Type B pancreatic cell (in vitro differentiated cells): ENCODE data around the gene FOXO4. TPM values are rescaled to one million over a fixed set of nuclear protein-coding genes. Genes with fewer than 3 reads are reported as not detected.
A peak's percentile ranks its signal among the peaks of the same experiment; 100 is the strongest.

Experiments
- DNase-seq: peaks from one replicate; pipeline ENCODE4 v3.0.0; 2021; ENCODE audit warnings: mixed read lengths; ENCODE audit not compliant: unreplicated experiment; ENCODE audit errors: extremely low spot score
- H3K27ac Mint-ChIP-seq: 2 replicates; pipeline ENCODE4 v1.8.0; 2021; ENCODE audit warnings: mild to moderate bottlenecking, mixed read lengths
- H3K27me3 Mint-ChIP-seq: 2 replicates; pipeline ENCODE4 v1.8.0; 2021; ENCODE audit warnings: mixed read lengths
- H3K36me3 Mint-ChIP-seq: 2 replicates; pipeline ENCODE4 v1.8.0; 2021; ENCODE audit warnings: mixed read lengths
- H3K4me1 Mint-ChIP-seq: one replicate; pipeline ENCODE4 v1.8.0; 2021; ENCODE audit warnings: mixed read lengths; ENCODE audit not compliant: unreplicated experiment
- H3K4me3 Mint-ChIP-seq: 2 replicates; pipeline ENCODE4 v1.8.0; 2021; ENCODE audit warnings: mild to moderate bottlenecking, mixed read lengths
- H3K9me3 Mint-ChIP-seq: 2 replicates; pipeline ENCODE4 v1.8.0; 2021; ENCODE audit warnings: mixed read lengths
- total RNA-seq: library from RNA; stranded (reverse); gene quantifications from 2 replicates; pipeline ENCODE4 v1.2.1, GENCODE V29; 2021; ENCODE audit warnings: low replicate concordance
- TF ChIP-seq, protein P1 (sequence below): fragments of 200-600 bp; sonication (generic); conservative IDR thresholded peaks from 2 replicates; pipeline ENCODE4 v1.5.0; 2021; ENCODE audit warnings: antibody characterized with exemption, mild to moderate bottlenecking

The FOXO4 gene
- total RNA-seq, 1 donor from 2014 or later, result 18.8 TPM

DNA sequence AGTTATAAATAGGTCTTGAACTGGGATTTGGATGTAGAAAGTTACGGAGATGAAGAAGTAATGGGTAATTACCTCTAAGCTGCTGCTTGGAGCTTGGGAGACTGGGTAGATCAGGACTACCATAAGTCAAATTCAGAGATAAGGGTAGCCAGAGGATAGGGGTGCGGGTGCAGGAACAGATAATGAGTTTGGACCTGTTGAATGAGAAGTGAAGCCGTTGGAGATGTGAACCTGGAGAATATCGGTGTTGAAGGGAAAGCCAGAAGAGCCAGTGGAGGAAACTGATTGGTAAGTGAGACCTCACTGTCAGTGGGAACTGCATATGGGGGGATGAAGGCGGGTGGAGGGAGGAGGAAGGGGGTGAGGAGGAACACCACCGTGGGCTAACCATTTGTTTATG lies 618 bp upstream of the FOXO4 start:
- Mint-ChIP-seq H3K9me3 (no peaks in the 10 kb centered on the region), H3K36me3 (no peaks in the 10 kb centered on the region), H3K4me1 (no peaks in the 10 kb centered on the region), H3K4me3 (peak overlapping the region; percentile 91), H3K27ac (peak overlapping the region; percentile 81), H3K27me3 (no peaks in the 10 kb centered on the region)
- DNase-seq, result no peak
- TF ChIP-seq, protein P1, sequence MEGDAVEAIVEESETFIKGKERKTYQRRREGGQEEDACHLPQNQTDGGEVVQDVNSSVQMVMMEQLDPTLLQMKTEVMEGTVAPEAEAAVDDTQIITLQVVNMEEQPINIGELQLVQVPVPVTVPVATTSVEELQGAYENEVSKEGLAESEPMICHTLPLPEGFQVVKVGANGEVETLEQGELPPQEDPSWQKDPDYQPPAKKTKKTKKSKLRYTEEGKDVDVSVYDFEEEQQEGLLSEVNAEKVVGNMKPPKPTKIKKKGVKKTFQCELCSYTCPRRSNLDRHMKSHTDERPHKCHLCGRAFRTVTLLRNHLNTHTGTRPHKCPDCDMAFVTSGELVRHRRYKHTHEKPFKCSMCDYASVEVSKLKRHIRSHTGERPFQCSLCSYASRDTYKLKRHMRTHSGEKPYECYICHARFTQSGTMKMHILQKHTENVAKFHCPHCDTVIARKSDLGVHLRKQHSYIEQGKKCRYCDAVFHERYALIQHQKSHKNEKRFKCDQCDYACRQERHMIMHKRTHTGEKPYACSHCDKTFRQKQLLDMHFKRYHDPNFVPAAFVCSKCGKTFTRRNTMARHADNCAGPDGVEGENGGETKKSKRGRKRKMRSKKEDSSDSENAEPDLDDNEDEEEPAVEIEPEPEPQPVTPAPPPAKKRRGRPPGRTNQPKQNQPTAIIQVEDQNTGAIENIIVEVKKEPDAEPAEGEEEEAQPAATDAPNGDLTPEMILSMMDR, result no peak

DNA sequence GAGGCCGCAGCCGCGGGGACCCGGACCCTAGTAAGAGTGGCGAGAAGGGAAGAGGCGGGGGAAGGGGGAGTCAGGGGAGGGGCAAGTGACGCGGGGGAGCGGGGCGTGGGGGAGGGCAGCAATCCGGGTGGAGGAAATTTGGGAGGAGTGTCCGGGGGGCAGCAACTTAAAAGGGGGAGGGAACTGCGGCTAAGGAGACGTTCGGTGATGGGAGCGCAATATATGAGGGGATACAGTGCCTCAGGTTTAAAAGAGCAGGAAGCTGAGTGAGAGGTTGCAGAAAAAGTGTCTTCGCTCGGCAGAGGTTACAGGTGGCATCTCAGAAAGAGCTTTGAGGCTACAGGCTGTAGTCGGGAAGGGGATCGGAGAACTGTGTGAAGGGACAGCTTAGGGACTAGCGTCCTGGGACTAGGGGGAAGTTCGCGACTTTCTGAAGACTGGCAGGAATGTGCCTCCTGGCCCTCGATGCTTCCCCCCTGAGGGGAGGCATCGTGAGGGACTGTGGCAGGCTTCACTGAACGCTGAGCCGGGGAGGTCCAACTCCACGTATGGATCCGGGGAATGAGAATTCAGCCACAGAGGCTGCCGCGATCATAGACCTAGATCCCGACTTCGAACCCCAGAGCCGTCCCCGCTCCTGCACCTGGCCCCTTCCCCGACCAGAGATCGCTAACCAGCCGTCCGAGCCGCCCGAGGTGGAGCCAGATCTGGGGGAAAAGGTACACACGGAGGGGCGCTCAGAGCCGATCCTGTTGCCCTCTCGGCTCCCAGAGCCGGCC lies 519 bp downstream of the FOXO4 start:
- no peaks in the 10 kb centered on the region for H3K27me3 Mint-ChIP-seq
- H3K36me3 Mint-ChIP-seq, result no peaks in the 10 kb centered on the region
- TF ChIP-seq, protein P1, result no peak

DNA sequence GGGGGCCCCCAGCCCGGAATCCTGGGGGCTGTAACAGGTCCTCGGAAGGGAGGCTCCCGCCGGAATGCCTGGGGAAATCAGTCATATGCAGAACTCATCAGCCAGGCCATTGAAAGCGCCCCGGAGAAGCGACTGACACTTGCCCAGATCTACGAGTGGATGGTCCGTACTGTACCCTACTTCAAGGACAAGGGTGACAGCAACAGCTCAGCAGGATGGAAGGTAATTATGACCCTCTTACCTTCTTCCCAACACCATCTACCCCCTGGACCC lies 1.0 kb downstream of the FOXO4 start:
- Mint-ChIP-seq H3K27me3 (no peaks in the 10 kb centered on the region), H3K4me1 (no peaks in the 10 kb centered on the region), H3K27ac (no peak overlapping the region), H3K4me3 (peak overlapping the region; percentile 91), H3K36me3 (no peaks in the 10 kb centered on the region), H3K9me3 (no peaks in the 10 kb centered on the region)
- TF ChIP-seq, protein P1, result no peak
- no peak for DNase-seq

More for the DNA sequence above, 519 bp downstream of the FOXO4 start:
- Mint-ChIP-seq H3K4me1 (no peaks in the 10 kb centered on the region), H3K9me3 (no peaks in the 10 kb centered on the region), H3K27ac (peak overlapping the region; percentile 81), H3K4me3 (peak overlapping the region; percentile 91)
- no peak for DNase-seq

DNA sequence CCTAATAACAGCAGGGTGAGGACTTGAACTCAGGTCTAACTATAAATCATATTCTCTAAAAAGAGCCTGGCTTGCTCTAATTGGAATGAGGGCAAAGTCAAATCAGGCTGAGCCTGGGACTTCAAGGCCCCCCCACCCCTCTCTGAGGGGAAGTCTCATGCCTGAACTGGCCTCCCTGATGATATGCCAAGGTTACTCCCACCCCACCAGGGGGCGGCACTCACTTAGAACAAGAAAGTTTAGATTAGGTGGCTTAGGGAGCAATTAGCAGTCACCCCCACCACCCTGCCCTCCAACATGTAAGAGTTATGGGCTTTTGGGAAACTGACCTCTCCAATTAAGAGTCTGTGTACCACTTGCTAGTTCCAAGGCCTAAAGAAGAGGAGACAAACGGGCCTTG lies 2.7 kb downstream of the FOXO4 start:
- Mint-ChIP-seq H3K27me3 (no peaks in the 10 kb centered on the region), H3K27ac (no peak overlapping the region), H3K36me3 (no peaks in the 10 kb centered on the region), H3K4me1 (peaks cover 7% of the 10 kb centered on the region), H3K9me3 (no peaks in the 10 kb centered on the region), H3K4me3 (peak overlapping the region; percentile 31)
- TF ChIP-seq, protein P1, result peak; percentile 64
- no peak for DNase-seq

DNA sequence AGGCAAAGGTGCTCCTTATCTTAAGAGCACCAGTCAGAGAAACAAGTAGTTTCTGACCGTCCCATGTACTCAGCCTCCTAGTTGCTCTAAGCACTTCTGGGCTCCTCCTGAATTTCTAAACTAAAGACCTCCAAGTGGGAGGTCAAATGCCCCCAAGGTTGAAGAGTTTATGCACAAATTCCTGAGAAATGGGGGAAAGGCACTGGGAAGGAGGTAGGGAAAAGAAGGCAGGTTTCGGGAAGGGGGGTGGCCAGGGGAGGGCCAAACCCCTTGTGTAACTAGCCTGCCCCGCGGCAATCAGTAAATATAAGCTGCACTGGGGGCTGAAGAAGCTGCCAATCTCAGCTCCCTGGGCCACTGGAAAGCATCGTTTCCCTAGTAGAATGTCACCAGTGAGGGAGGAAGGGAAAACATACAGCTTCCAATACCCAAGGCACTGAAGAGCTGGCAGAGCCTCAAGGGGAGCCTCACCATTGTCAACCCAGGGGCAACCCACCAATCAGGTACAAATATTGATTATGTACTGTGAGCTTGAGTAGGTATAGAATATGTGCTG lies 3.4 kb downstream of the FOXO4 start:
- H3K36me3 Mint-ChIP-seq, result no peaks in the 10 kb centered on the region
- no peak overlapping the region for H3K27ac Mint-ChIP-seq
- no peaks in the 10 kb centered on the region for H3K9me3 Mint-ChIP-seq
- TF ChIP-seq, protein P1, result no peak
- peak overlapping the region; percentile 31 for H3K4me3 Mint-ChIP-seq
- peaks cover 11% of the 10 kb centered on the region for H3K4me1 Mint-ChIP-seq
- DNase-seq, result no peak
- H3K27me3 Mint-ChIP-seq, result no peaks in the 10 kb centered on the region
